GM23338 (cell line): ENCODE measurements around the gene SLC50A1. TPM values are rescaled to one million over a fixed set of nuclear protein-coding genes. Genes with fewer than 3 reads are reported as not detected.

Source experiments
- ATAC-seq: fragments of 200-7000 bp; cut with Tn5 transposase; 3 replicates; pipeline ENCODE4 v1.9.1; 2020
- DNase-seq: peaks from one replicate; pipeline ENCODE4 v3.0.0-alpha.2; 2015; ENCODE audit warnings: low spot score
- H2AFZ ChIP-seq: fragments of 200-600 bp; sonication (generic); 2 replicates; pipeline ENCODE4 v1.8.0; 2016; ENCODE audit warnings: antibody characterized with exemption, mild to moderate bottlenecking, moderate library complexity
- H3F3A ChIP-seq: fragments of 200-600 bp; sonication (generic); replicated peaks from 2 replicates; pipeline ENCODE4 v1.8.0; 2017; ENCODE audit warnings: antibody characterized with exemption, mixed run types, low read depth
- H3K27ac ChIP-seq: fragments of 200-600 bp; sonication (generic); 2 replicates; pipeline ENCODE4 v1.6.1; 2016; ENCODE audit warnings: low read depth
- H3K27me3 ChIP-seq: fragments of 200-600 bp; sonication (generic); 2 replicates; pipeline ENCODE4 v1.8.0; 2016; ENCODE audit warnings: mild to moderate bottlenecking, mixed run types, moderate library complexity; ENCODE audit not compliant: insufficient read depth
- H3K36me3 ChIP-seq: fragments of 200-600 bp; sonication (generic); 2 replicates; pipeline ENCODE4 v1.8.0; 2016; ENCODE audit warnings: mild to moderate bottlenecking; ENCODE audit not compliant: insufficient read depth
- H3K4me1 ChIP-seq: fragments of 200-600 bp; sonication (generic); 2 replicates; pipeline ENCODE4 v1.8.0; 2016; ENCODE audit warnings: mild to moderate bottlenecking, moderate library complexity; ENCODE audit not compliant: insufficient read depth
- H3K4me2 ChIP-seq: fragments of 200-600 bp; sonication (generic); 2 replicates; pipeline ENCODE4 v1.7.1; 2017; ENCODE audit warnings: mixed run types
- H3K4me3 ChIP-seq: fragments of 200-600 bp; sonication (generic); 2 replicates; pipeline ENCODE4 v1.6.1; 2016; ENCODE audit warnings: mixed run types
- H3K79me2 ChIP-seq: fragments of 200-600 bp; sonication (generic); replicated peaks from 2 replicates; pipeline ENCODE4 v1.8.0; 2017; ENCODE audit warnings: mild to moderate bottlenecking; ENCODE audit not compliant: insufficient read depth
- H3K9me2 ChIP-seq: fragments of 200-600 bp; sonication (generic); 2 replicates; pipeline ENCODE4 v1.8.0; 2017; ENCODE audit not compliant: insufficient read depth
- H4K20me1 ChIP-seq: fragments of 200-600 bp; sonication (generic); replicated peaks from 2 replicates; pipeline ENCODE4 v1.8.0; 2017; ENCODE audit warnings: mild to moderate bottlenecking; ENCODE audit not compliant: insufficient read depth
- H3K27ac Mint-ChIP-seq: 2 replicates; pipeline ENCODE4 v1.8.0; 2020; ENCODE audit warnings: inconsistent platforms, mild to moderate bottlenecking, moderate library complexity, mixed read lengths
- H3K27me3 Mint-ChIP-seq: 3 replicates; pipeline ENCODE4 v1.8.0; 2022; ENCODE audit warnings: low read depth, mild to moderate bottlenecking, moderate library complexity, mixed read lengths, inconsistent platforms; ENCODE audit not compliant: insufficient read depth, poor library complexity
- H3K36me3 Mint-ChIP-seq: 3 replicates; pipeline ENCODE4 v1.8.0; 2021; ENCODE audit warnings: low read depth, mild to moderate bottlenecking, inconsistent platforms, moderate library complexity, mixed read lengths
- H3K4me1 Mint-ChIP-seq: 3 replicates; pipeline ENCODE4 v1.8.0; 2020; ENCODE audit warnings: mild to moderate bottlenecking, inconsistent platforms, mixed read lengths
- H3K4me3 Mint-ChIP-seq: 3 replicates; pipeline ENCODE4 v1.8.0; 2021; ENCODE audit warnings: moderate library complexity, mild to moderate bottlenecking, inconsistent platforms, mixed read lengths
- H3K9me3 Mint-ChIP-seq: 3 replicates; pipeline ENCODE4 v1.8.0; 2020; ENCODE audit warnings: moderate library complexity, mild to moderate bottlenecking, inconsistent platforms, mixed read lengths
- CREB1 ChIP-seq: fragments of 250-450 bp; sonication (Bioruptor Pico); IDR thresholded peaks from 2 replicates; pipeline ENCODE4 v1.5.0; 2020; ENCODE audit warnings: low read depth, mild to moderate bottlenecking, moderate library complexity
- ETS1 ChIP-seq: IDR thresholded peaks from 2 replicates; pipeline ENCODE4 v1.6.1; 2016; ENCODE audit warnings: antibody characterized with exemption
- EZH2 ChIP-seq: fragments of 200-600 bp; sonication (generic); IDR thresholded peaks from one replicate; pipeline ENCODE4 v1.8.0; 2017; ENCODE audit warnings: antibody characterized with exemption, mild to moderate bottlenecking, low read depth; ENCODE audit not compliant: unreplicated experiment
- EZH2phosphoT487 ChIP-seq: fragments of 200-600 bp; sonication (generic); IDR thresholded peaks from one replicate; pipeline ENCODE4 v1.8.1; 2018; ENCODE audit warnings: antibody characterized with exemption; ENCODE audit not compliant: unreplicated experiment
- JUNB ChIP-seq: IDR thresholded peaks from one replicate; pipeline ENCODE4 v1.6.1; 2016; ENCODE audit warnings: antibody characterized with exemption; ENCODE audit not compliant: unreplicated experiment
- NANOG ChIP-seq: IDR thresholded peaks from 2 replicates; pipeline ENCODE4 v1.6.1; 2016; ENCODE audit warnings: antibody characterized with exemption, borderline replicate concordance
- POLR2AphosphoS5 ChIP-seq: IDR thresholded peaks from 2 replicates; pipeline ENCODE4 v1.6.1; 2016; ENCODE audit warnings: antibody characterized with exemption, low read depth
- REST ChIP-seq: IDR thresholded peaks from one replicate; pipeline ENCODE4 v1.6.1; 2018; ENCODE audit warnings: antibody characterized with exemption; ENCODE audit not compliant: unreplicated experiment
- STAT1 ChIP-seq: IDR thresholded peaks from one replicate; pipeline ENCODE4 v1.6.1; 2016; ENCODE audit warnings: antibody characterized with exemption; ENCODE audit not compliant: unreplicated experiment
- ZNF114 ChIP-seq: fragments of 250-450 bp; sonication (Bioruptor Pico); IDR thresholded peaks from 2 replicates; pipeline ENCODE4 v1.5.0; 2020; ENCODE audit warnings: mild to moderate bottlenecking, moderate library complexity
- ZNF331 ChIP-seq: fragments of 250-450 bp; sonication (Bioruptor Pico); IDR thresholded peaks from 2 replicates; pipeline ENCODE4 v1.5.0; 2020; ENCODE audit warnings: low read depth, mild to moderate bottlenecking, moderate library complexity
- ZNF462 ChIP-seq: fragments of 250-450 bp; sonication (Bioruptor Pico); IDR thresholded peaks from 2 replicates; pipeline ENCODE4 v1.5.0; 2020; ENCODE audit warnings: mild to moderate bottlenecking, moderate library complexity
- polyA plus RNA-seq: library from polyadenylated mRNA; unstranded; fragments of >200 nt; fragmentation: Nextera tagmentation; extraction: Ambion mirVana; gene quantifications from 2 replicates; pipeline ENCODE4 v1.2.1, GENCODE V29; 2016
- total RNA-seq: library from RNA; depleted of rRNA; stranded (reverse); fragments of >200 nt; shearing (Covaris generic); gene quantifications from 2 replicates; pipeline ENCODE4 v1.2.3, GENCODE V29; 2014

SLC50A1 gene
- total and polyA plus RNA-seq, 2 experiments from 2014 or later: 30.0 to 63.9 TPM

- no peak for TF ChIP-seq ETS1
Observed at GRCh38 chr1:155121249-155121648, 14.4 kb upstream of the SLC50A1 start (continued).

GRCh38 chr1:155122308-155122707, 13.3 kb upstream of the SLC50A1 start:
- no peaks in the 10 kb centered on the region for H3K36me3 Mint-ChIP-seq
- no peak overlapping the region for H3K4me3 ChIP-seq
- H3K9me2 ChIP-seq: no peaks in the 10 kb centered on the region
- H3K27me3 Mint-ChIP-seq: peaks cover 50% of the 10 kb centered on the region
- no peaks in the 10 kb centered on the region for H3K9me3 Mint-ChIP-seq
- no peak overlapping the region for H3K27ac Mint-ChIP-seq
- H3F3A ChIP-seq: peaks cover 5% of the 10 kb centered on the region
- H2AFZ ChIP-seq: no peak overlapping the region
- H4K20me1 ChIP-seq: no peaks in the 10 kb centered on the region
- ATAC-seq: no peak
- H3K4me1 Mint-ChIP-seq: peaks cover 26% of the 10 kb centered on the region
- no peak for DNase-seq
- H3K36me3 ChIP-seq: no peaks in the 10 kb centered on the region
- H3K79me2 ChIP-seq: no peaks in the 10 kb centered on the region
- no peak overlapping the region for H3K27ac ChIP-seq
- TF ChIP-seq EZH2phosphoT487: no peak
- TF ChIP-seq ZNF462 (CRISPR knock-in tag): no peak
- TF ChIP-seq POLR2AphosphoS5: no peak
- no peak for TF ChIP-seq ZNF114
- TF ChIP-seq REST: no peak
- TF ChIP-seq JUNB: no peak
- TF ChIP-seq CREB1: no peak
- no peak for TF ChIP-seq NANOG
- TF ChIP-seq ZNF331 (CRISPR knock-in tag): no peak
- TF ChIP-seq STAT1: no peak
- no peak for TF ChIP-seq EZH2
- peaks cover 56% of the 10 kb centered on the region for H3K27me3 ChIP-seq
- H3K4me1 ChIP-seq: peaks cover 22% of the 10 kb centered on the region
- no peak overlapping the region for H3K4me2 ChIP-seq
- H3K4me3 Mint-ChIP-seq: no peak overlapping the region
